RCC 7860 (cell line): Measurements from ENCODE around the gene AFG3L2.
"Not testable (repeated sequence)": the region's sequence is repeated elsewhere in the genome, so short reads cannot be mapped to it uniquely, and the experiment has no call there.

Experiments
- DNase-seq: peaks from one replicate; pipeline ENCODE4 v3.0.0-alpha.2; 2015; ENCODE audit warnings: low spot score
- FAIRE-seq: peaks from 2 replicates; lab custom pipeline; 2012; peaks lifted over from hg19 to GRCh38; lab: Jason Lieb, UNC

Gene AFG3L2

GRCh38 chr18:12397793-12398192 is 20.8 kb upstream of the AFG3L2 start:
- no peak for DNase-seq
- FAIRE-seq, result no peak

- FAIRE-seq (no peak), DNase-seq (no peak)
Observed at GRCh38 chr18:12397254-12397653, 20.2 kb upstream of the AFG3L2 start.

- no peak for DNase-seq
- FAIRE-seq, result no peak
Observed at GRCh38 chr18:12394428-12394827, 17.4 kb upstream of the AFG3L2 start.

- no peak for FAIRE-seq
- no peak for DNase-seq
Observed at GRCh38 chr18:12393998-12394397, 17.0 kb upstream of the AFG3L2 start.

GRCh38 chr18:12393510-12393909 is 16.5 kb upstream of the AFG3L2 start:
- FAIRE-seq (no peak), DNase-seq (no peak)

GRCh38 chr18:12391487-12392165 is 14.6 kb upstream of the AFG3L2 start:
- no peak for FAIRE-seq
- peak; percentile 30 for DNase-seq

- FAIRE-seq (no peak), DNase-seq (no peak)
Observed at GRCh38 chr18:12388442-12388841, 11.4 kb upstream of the AFG3L2 start.

- no peak for FAIRE-seq
- DNase-seq, result no peak
Observed at GRCh38 chr18:12384261-12384660, 7.2 kb upstream of the AFG3L2 start.

GRCh38 chr18:12383759-12384158 is 6.7 kb upstream of the AFG3L2 start:
- not testable (repeated sequence) for FAIRE-seq, DNase-seq

GRCh38 chr18:12382221-12382814 is 5.3 kb upstream of the AFG3L2 start:
- not testable (repeated sequence) for DNase-seq, FAIRE-seq

- not testable (repeated sequence) for DNase-seq, FAIRE-seq
Observed at GRCh38 chr18:12378198-12378558, 1.2 kb upstream of the AFG3L2 start.

- DNase-seq (no peak), FAIRE-seq (peak; percentile 63)
Observed at GRCh38 chr18:12377556-12378197, 650 bp upstream of the AFG3L2 start.

GRCh38 chr18:12376034-12376753 is 833 bp downstream of the AFG3L2 start:
- FAIRE-seq (no peak), DNase-seq (no peak)

GRCh38 chr18:12374401-12374800 is 2.6 kb downstream of the AFG3L2 start:
- FAIRE-seq, result no peak
- DNase-seq, result no peak

GRCh38 chr18:12373771-12374116 is 3.3 kb downstream of the AFG3L2 start:
- no peak for FAIRE-seq
- DNase-seq, result no peak

GRCh38 chr18:12373116-12373770 is 3.8 kb downstream of the AFG3L2 start:
- FAIRE-seq, result no peak
- no peak for DNase-seq

GRCh38 chr18:12372406-12372805 is 4.6 kb downstream of the AFG3L2 start:
- DNase-seq (no peak), FAIRE-seq (no peak)

GRCh38 chr18:12371590-12371989 is 5.4 kb downstream of the AFG3L2 start:
- FAIRE-seq (no peak), DNase-seq (no peak)

- no peak for DNase-seq
- no peak for FAIRE-seq
Observed at GRCh38 chr18:12369211-12369610, 7.8 kb downstream of the AFG3L2 start.

GRCh38 chr18:12366784-12367183 is 10.2 kb downstream of the AFG3L2 start:
- no peak for DNase-seq
- no peak for FAIRE-seq

- DNase-seq (no peak), FAIRE-seq (no peak)
Observed at GRCh38 chr18:12366379-12366778, 10.6 kb downstream of the AFG3L2 start.
